ENCODE data around the gene EHMT1. TPM values are rescaled to one million over a fixed set of nuclear protein-coding genes. Genes with fewer than 3 reads are reported as not detected.

The EHMT1 gene
- total and polyA plus RNA-seq, 9 of the 15 experiments (the other 6 are each of a cell fraction or from before 2014, with no cell fraction given) = 2.2 to 76.0 (median 36.4) TPM

- TF ChIP-seq ZNF551 (CRISPR knock-in tag; IDR thresholded peaks at IDR 0.05) (no peak), ZNF280A (IDR thresholded peaks at IDR 0.05; ENCODE audit: low read depth, partially characterized antibody) (no peak), ZNF561 (CRISPR knock-in tag; conservative IDR thresholded peaks at IDR 0.05) (no peak), NBN (IDR thresholded peaks at IDR 0.05; ENCODE audit: low read depth) (no peak), FOXM1 (IDR thresholded peaks at IDR 0.05; ENCODE audit: low read depth) (no peak), FOXM1 (CRISPR knock-in tag; IDR thresholded peaks at IDR 0.05; ENCODE audit: low read depth) (no peak), USF1 (CRISPR knock-in tag; IDR thresholded peaks at IDR 0.05) (no peak), CLOCK (CRISPR knock-in tag; IDR thresholded peaks at IDR 0.05; ENCODE audit: borderline replicate concordance) (no peak), ZNF76 (CRISPR knock-in tag; IDR thresholded peaks at IDR 0.05; ENCODE audit: borderline replicate concordance) (no peak), TCFL5 (CRISPR knock-in tag; conservative IDR thresholded peaks at IDR 0.05) (no peak), ZFP30 (CRISPR knock-in tag; IDR thresholded peaks at IDR 0.05; ENCODE audit: borderline replicate concordance) (no peak), SUPT5H (IDR thresholded peaks at IDR 0.05) (no peak), REST (IDR thresholded peaks at IDR 0.05; ENCODE audit: borderline replicate concordance) (peak; percentile 67; the same call in 1 of the 2 replicates), REST (CRISPR knock-in tag; IDR thresholded peaks at IDR 0.05; ENCODE audit: low read depth) (no peak)
Observed at GRCh38 chr9:137694962-137695875, 76.4 kb downstream of the EHMT1 start (continued).
